ENCODE data around the gene RTKN. TPM values are rescaled to one million over a fixed set of nuclear protein-coding genes. Genes with fewer than 3 reads are reported as not detected.

The RTKN gene
- polyA plus RNA-seq, 2 of the 4 experiments (the other 2 are of a cell fraction): 15.1 to 20.1 TPM

GRCh38 chr2:74430502-74430901 is 11.2 kb downstream of the RTKN start:
- DNase-seq (ENCODE audit: low read depth in 1 of 2, low spot score in 1 of 2): no peak
- H3K4me2 ChIP-seq: no peak overlapping the region
- ChIA-PET CTCF (interaction anchor here (1.0 to 1.4 kb wide), 3 partner anchors 9 to 95 kb away, joined by 3 to 4 read pairs (median 3); no protein-coding TSS in a partner anchor), POLR2A (interaction anchor here (2.5 kb wide), 1 partner anchor 9 kb away, joined by 11 read pairs; no protein-coding TSS in a partner anchor)
- FAIRE-seq: no peak
- no peaks in the 10 kb centered on the region for H3K9me3 ChIP-seq
- WGBS (ENCODE audit: missing lambda C conversion rate): 83% methylated on average over 11 of the region's 11 CpGs
- no peak overlapping the region for H3K4me3 ChIP-seq
- ATAC-seq: no peak
- no peak overlapping the region for H3K27ac ChIP-seq
- peaks cover 8% of the 10 kb centered on the region; the same call in 1 of the 3 replicates for H3K4me1 ChIP-seq
- TF ChIP-seq MYC (IDR thresholded peaks at IDR 0.05; ENCODE audit: borderline replicate concordance, low read length) (no peak), RFX5 (IDR thresholded peaks at IDR 0.05) (no peak), CTCF (IDR thresholded peaks at IDR 0.05) (no peak), HMGXB4 (CRISPR knock-in tag; IDR thresholded peaks at IDR 0.05; ENCODE audit: borderline replicate concordance) (no peak), CHD4 (IDR thresholded peaks at IDR 0.05; ENCODE audit: borderline replicate concordance) (no peak), CHD2 (IDR thresholded peaks at IDR 0.05; ENCODE audit: low read length, partially characterized antibody) (no peak), KDM1A (IDR thresholded peaks at IDR 0.05; ENCODE audit: low read depth) (no peak), ELK1 (IDR thresholded peaks at IDR 0.05; ENCODE audit: low read depth, low read length) (no peak), HOXB5 (CRISPR knock-in tag; IDR thresholded peaks at IDR 0.05) (no peak), HES2 (IDR thresholded peaks at IDR 0.05) (no peak), ZC3H11A (IDR thresholded peaks at IDR 0.05) (no peak)

- no peak overlapping the region for H3K4me2 ChIP-seq
- H3K27ac ChIP-seq: no peak overlapping the region
- CTCF ChIA-PET: interaction anchor here (0.9 to 1.4 kb wide), 4 partner anchors 10 to 92 kb away, joined by 3 to 5 read pairs (median 3); no protein-coding TSS in a partner anchor
- ATAC-seq: no peak; a peak in 1 of 6 replicates
- no peak for DNase-seq (ENCODE audit: low read depth in 1 of 2, low spot score in 1 of 2)
- H3K9me3 ChIP-seq: no peaks in the 10 kb centered on the region
- H3K4me3 ChIP-seq: no peak overlapping the region
- POLR2A ChIA-PET: interaction anchor here (2.5 kb wide), 1 partner anchor 10 kb away, joined by 11 read pairs; no protein-coding TSS in a partner anchor
- 88% methylated on average over 18 of the region's 18 CpGs for WGBS (ENCODE audit: missing lambda C conversion rate)
- FAIRE-seq: no peak
- H3K4me1 ChIP-seq: peaks cover 8% of the 10 kb centered on the region; the same call in 1 of the 3 replicates
- TF ChIP-seq E2F6 (IDR thresholded peaks at IDR 0.05; ENCODE audit: borderline replicate concordance, low read depth) (no peak), KDM1A (IDR thresholded peaks at IDR 0.05; ENCODE audit: low read depth) (no peak), TP53 (CRISPR knock-in tag; IDR thresholded peaks at IDR 0.05) (no peak), POLR2A (IDR thresholded peaks at IDR 0.05; ENCODE audit: low read length) (no peak), CHD4 (IDR thresholded peaks at IDR 0.05; ENCODE audit: borderline replicate concordance) (no peak), HDAC2 (IDR thresholded peaks at IDR 0.05) (no peak), HMGXB4 (CRISPR knock-in tag; IDR thresholded peaks at IDR 0.05; ENCODE audit: borderline replicate concordance) (no peak), RAD21 (conservative IDR thresholded peaks at IDR 0.05 in 1 of 2, IDR thresholded peaks at IDR 0.05 in 1 of 2) (no peak), TFCP2L1 (CRISPR knock-in tag; IDR thresholded peaks at IDR 0.05) (no peak), ESRRA (IDR thresholded peaks at IDR 0.05; ENCODE audit: borderline replicate concordance, low read length) (no peak), ELK1 (IDR thresholded peaks at IDR 0.05; ENCODE audit: low read depth, low read length) (no peak), MAX (IDR thresholded peaks at IDR 0.05) (no peak), SMC3 (IDR thresholded peaks at IDR 0.05) (no peak), CBX2 (IDR thresholded peaks at IDR 0.05; ENCODE audit: borderline replicate concordance, low read depth) (no peak), CTCF (IDR thresholded peaks at IDR 0.05) (no peak)
Observed at GRCh38 chr2:74429487-74430451, 12.0 kb downstream of the RTKN start.

All from A549 (cell line).